Neural cell (in vitro differentiated cells): ENCODE results near the gene CBLN2. TPM values are rescaled to one million over a fixed set of nuclear protein-coding genes. Genes with fewer than 3 reads are reported as not detected.

Experiments
- H2AFZ ChIP-seq: fragments of 200-600, 300-800 bp; sonication (generic), shearing (Covaris generic); 2 replicates; pipeline ENCODE4 v1.6.0; 2014; ENCODE audit warnings: low read depth, mild to moderate bottlenecking, antibody characterized with exemption, low read length, moderate library complexity
- H3F3A ChIP-seq: fragments of 200-600 bp; shearing (Covaris generic); 2 replicates; pipeline ENCODE4 v1.6.1; 2016; ENCODE audit warnings: mild to moderate bottlenecking, moderate library complexity, mixed read lengths, antibody characterized with exemption, low read length; ENCODE audit not compliant: insufficient read depth, poor library complexity, severe bottlenecking
- H3K27ac ChIP-seq: fragments of 200-600, 300-800 bp; sonication (generic), shearing (Covaris generic); 2 replicates; pipeline ENCODE4 v1.5.1; 2014; ENCODE audit warnings: mild to moderate bottlenecking, low read length, moderate library complexity
- H3K27me3 ChIP-seq: fragments of 300-800, 200-600 bp; sonication (generic), shearing (Covaris generic); 2 replicates; pipeline ENCODE4 v1.6.0; 2014; ENCODE audit warnings: mild to moderate bottlenecking, low read depth, low read length, moderate library complexity; ENCODE audit not compliant: insufficient read depth
- H3K36me3 ChIP-seq: fragments of 300-800, 200-600 bp; sonication (generic), shearing (Covaris generic); 2 replicates; pipeline ENCODE4 v1.5.1; 2014; ENCODE audit warnings: mild to moderate bottlenecking, antibody characterized with exemption, low read length, moderate library complexity; ENCODE audit not compliant: insufficient read depth
- H3K4me2 ChIP-seq: fragments of 300-800, 200-600 bp; sonication (generic), shearing (Covaris generic); 2 replicates; pipeline ENCODE4 v1.6.0; 2014; ENCODE audit warnings: mild to moderate bottlenecking, low read length
- H3K4me3 ChIP-seq: fragments of 300-800, 200-600 bp; sonication (generic), shearing (Covaris generic); 2 replicates; pipeline ENCODE4 v1.5.1; 2014; ENCODE audit warnings: mild to moderate bottlenecking, low read length, moderate library complexity
- H3K79me2 ChIP-seq: fragments of 200-600 bp; shearing (Covaris generic); replicated peaks from 2 replicates; pipeline ENCODE4 v1.6.0; 2014; ENCODE audit warnings: mild to moderate bottlenecking, low read length, moderate library complexity; ENCODE audit not compliant: insufficient read depth
- H3K9ac ChIP-seq: fragments of 300-800, 200-600 bp; sonication (generic), shearing (Covaris generic); 2 replicates; pipeline ENCODE4 v1.6.1; 2016; ENCODE audit warnings: mild to moderate bottlenecking, low read length, mixed read lengths
- H3K9me2 ChIP-seq: fragments of 200-600 bp; shearing (Covaris generic); 2 replicates; pipeline ENCODE4 v1.6.1; 2016; ENCODE audit warnings: mild to moderate bottlenecking, low read length, mixed read lengths; ENCODE audit not compliant: insufficient read depth
- H3K9me3 ChIP-seq: fragments of 200-600, 300-800 bp; sonication (generic), shearing (Covaris generic); 2 replicates; pipeline ENCODE4 v1.6.1; 2016; ENCODE audit warnings: mild to moderate bottlenecking, mixed run types, low read length, moderate library complexity, mixed read lengths
- H4K20me1 ChIP-seq: fragments of 200-600 bp; shearing (Covaris generic); 2 replicates; pipeline ENCODE4 v1.6.1; 2016; ENCODE audit warnings: mild to moderate bottlenecking, mixed run types; ENCODE audit not compliant: insufficient read depth
- CTCF ChIP-seq: fragments of 450-650 bp; IDR thresholded peaks from 2 replicates; pipeline ENCODE4 v1.5.1; 2014; ENCODE audit warnings: antibody characterized with exemption, mild to moderate bottlenecking, moderate library complexity; ENCODE audit not compliant: poor library complexity, severe bottlenecking
- EP300 ChIP-seq: fragments of 450-650 bp; conservative IDR thresholded peaks from 2 replicates; pipeline ENCODE4 v1.6.1; 2014; ENCODE audit warnings: antibody characterized with exemption, mild to moderate bottlenecking, moderate library complexity; ENCODE audit not compliant: poor library complexity, severe bottlenecking
- EZH2 ChIP-seq: fragments of 200-600, 300-800 bp; shearing (Covaris generic), sonication (generic); IDR thresholded peaks from 2 replicates; pipeline ENCODE4 v1.6.1; 2014; ENCODE audit warnings: antibody characterized with exemption, low read length, borderline replicate concordance, mild to moderate bottlenecking; ENCODE audit not compliant: insufficient read depth, poor library complexity, severe bottlenecking
- MXI1 ChIP-seq: fragments of 450-650 bp; conservative IDR thresholded peaks from 2 replicates; pipeline ENCODE4 v1.6.1; 2014; ENCODE audit warnings: antibody characterized with exemption, mild to moderate bottlenecking; ENCODE audit not compliant: poor library complexity, severe bottlenecking
- POLR2AphosphoS5 ChIP-seq: IDR thresholded peaks from 2 replicates; pipeline ENCODE4 v1.6.1; 2012
- RAD21 ChIP-seq: fragments of 450-650 bp; conservative IDR thresholded peaks from 2 replicates; pipeline ENCODE4 v1.6.1; 2014; ENCODE audit warnings: antibody characterized with exemption, mild to moderate bottlenecking, moderate library complexity
- SMC3 ChIP-seq: fragments of 450-650 bp; conservative IDR thresholded peaks from 2 replicates; pipeline ENCODE4 v1.6.1; 2014; ENCODE audit warnings: antibody characterized with exemption, mild to moderate bottlenecking, moderate library complexity; ENCODE audit not compliant: poor library complexity
- TAF1 ChIP-seq: IDR thresholded peaks from 2 replicates; pipeline ENCODE4 v1.6.1; 2012; ENCODE audit warnings: low read depth
- polyA plus RNA-seq: library from polyadenylated mRNA; depleted of rRNA; stranded (reverse); fragments of >200 nt; gene quantifications from 2 replicates; pipeline ENCODE4 v1.2.3, GENCODE V29; 2014
- TF ChIP-seq, protein P1 (sequence below): IDR thresholded peaks from 2 replicates; pipeline ENCODE4 v1.6.1; 2012; ENCODE audit warnings: borderline replicate concordance

CBLN2 gene
- polyA plus RNA-seq, 1 donor from 2014 or later: 40.1 TPM

- H3K27me3 ChIP-seq: no peaks in the 10 kb centered on the region
- H3K27ac ChIP-seq: no peak overlapping the region
- no peak overlapping the region for H3K4me2 ChIP-seq
- no peaks in the 10 kb centered on the region for H3K9me2 ChIP-seq
- H3K9ac ChIP-seq: no peak overlapping the region
- no peak overlapping the region for H3K4me3 ChIP-seq
- no peaks in the 10 kb centered on the region for H3K9me3 ChIP-seq
- H4K20me1 ChIP-seq: no peaks in the 10 kb centered on the region
- H3F3A ChIP-seq: no peaks in the 10 kb centered on the region
- H2AFZ ChIP-seq: no peak overlapping the region
- no peaks in the 10 kb centered on the region for H3K79me2 ChIP-seq
- no peak for TF ChIP-seq EZH2
- no peak for TF ChIP-seq RAD21
- no peak for TF ChIP-seq POLR2AphosphoS5
- TF ChIP-seq MXI1: no peak
- TF ChIP-seq, protein P1, sequence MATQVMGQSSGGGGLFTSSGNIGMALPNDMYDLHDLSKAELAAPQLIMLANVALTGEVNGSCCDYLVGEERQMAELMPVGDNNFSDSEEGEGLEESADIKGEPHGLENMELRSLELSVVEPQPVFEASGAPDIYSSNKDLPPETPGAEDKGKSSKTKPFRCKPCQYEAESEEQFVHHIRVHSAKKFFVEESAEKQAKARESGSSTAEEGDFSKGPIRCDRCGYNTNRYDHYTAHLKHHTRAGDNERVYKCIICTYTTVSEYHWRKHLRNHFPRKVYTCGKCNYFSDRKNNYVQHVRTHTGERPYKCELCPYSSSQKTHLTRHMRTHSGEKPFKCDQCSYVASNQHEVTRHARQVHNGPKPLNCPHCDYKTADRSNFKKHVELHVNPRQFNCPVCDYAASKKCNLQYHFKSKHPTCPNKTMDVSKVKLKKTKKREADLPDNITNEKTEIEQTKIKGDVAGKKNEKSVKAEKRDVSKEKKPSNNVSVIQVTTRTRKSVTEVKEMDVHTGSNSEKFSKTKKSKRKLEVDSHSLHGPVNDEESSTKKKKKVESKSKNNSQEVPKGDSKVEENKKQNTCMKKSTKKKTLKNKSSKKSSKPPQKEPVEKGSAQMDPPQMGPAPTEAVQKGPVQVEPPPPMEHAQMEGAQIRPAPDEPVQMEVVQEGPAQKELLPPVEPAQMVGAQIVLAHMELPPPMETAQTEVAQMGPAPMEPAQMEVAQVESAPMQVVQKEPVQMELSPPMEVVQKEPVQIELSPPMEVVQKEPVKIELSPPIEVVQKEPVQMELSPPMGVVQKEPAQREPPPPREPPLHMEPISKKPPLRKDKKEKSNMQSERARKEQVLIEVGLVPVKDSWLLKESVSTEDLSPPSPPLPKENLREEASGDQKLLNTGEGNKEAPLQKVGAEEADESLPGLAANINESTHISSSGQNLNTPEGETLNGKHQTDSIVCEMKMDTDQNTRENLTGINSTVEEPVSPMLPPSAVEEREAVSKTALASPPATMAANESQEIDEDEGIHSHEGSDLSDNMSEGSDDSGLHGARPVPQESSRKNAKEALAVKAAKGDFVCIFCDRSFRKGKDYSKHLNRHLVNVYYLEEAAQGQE: no peak
- TF ChIP-seq TAF1: no peak
- TF ChIP-seq CTCF: no peak
- no peak for TF ChIP-seq EP300
- TF ChIP-seq SMC3: no peak
- H3K36me3 ChIP-seq: no peaks in the 10 kb centered on the region
Measured at GRCh38 chr18:72584787-72585186, 40.6 kb upstream of the CBLN2 start.

DNA sequence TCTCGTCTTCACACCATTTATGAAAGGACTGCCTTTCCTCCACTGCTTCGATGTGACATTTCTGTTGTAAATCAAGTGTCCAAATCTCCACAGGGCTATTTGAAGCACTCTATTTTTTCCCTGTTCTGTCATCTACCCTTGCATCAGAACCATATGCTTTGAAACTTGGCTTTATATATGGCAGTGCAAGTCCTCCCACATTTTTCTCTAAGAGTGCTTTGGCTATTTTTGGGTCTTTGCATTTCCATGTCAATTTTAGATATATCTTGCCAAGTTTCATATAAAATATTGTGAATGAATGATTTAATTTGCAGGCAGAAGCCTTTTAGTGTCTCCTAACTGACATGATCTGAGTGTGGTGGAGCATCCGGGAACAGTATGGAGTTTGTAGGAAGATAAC is 37.8 kb upstream of the CBLN2 start:
- H3K36me3 ChIP-seq: no peaks in the 10 kb centered on the region
- H3K9me2 ChIP-seq: no peaks in the 10 kb centered on the region
- no peaks in the 10 kb centered on the region for H3F3A ChIP-seq
- H3K9me3 ChIP-seq: no peaks in the 10 kb centered on the region
- no peak overlapping the region for H3K27ac ChIP-seq
- TF ChIP-seq EZH2 (no peak), EP300 (no peak), SMC3 (no peak), CTCF (no peak), POLR2AphosphoS5 (no peak), RAD21 (no peak), MXI1 (no peak), TAF1 (no peak)
- TF ChIP-seq, protein P1: no peak
- no peak overlapping the region for H3K9ac ChIP-seq
- no peak overlapping the region for H3K4me3 ChIP-seq
- H3K4me2 ChIP-seq: no peak overlapping the region
- no peaks in the 10 kb centered on the region for H3K27me3 ChIP-seq
- H4K20me1 ChIP-seq: no peaks in the 10 kb centered on the region
- H3K79me2 ChIP-seq: no peaks in the 10 kb centered on the region
- no peak overlapping the region for H2AFZ ChIP-seq
